Hippocampal formation (tissue), 2 donors: ENCODE data around the gene RAB3GAP1.
"Not testable (repeated sequence)": the region's sequence is repeated elsewhere in the genome, so short reads cannot be mapped to it uniquely, and the experiment has no call there.

Experiments
- DNase-seq, 2 donors: peaks; one replicate each; lab custom pipeline; 2025; lab: John Stamatoyannopoulos, UW

RAB3GAP1 gene

DNA sequence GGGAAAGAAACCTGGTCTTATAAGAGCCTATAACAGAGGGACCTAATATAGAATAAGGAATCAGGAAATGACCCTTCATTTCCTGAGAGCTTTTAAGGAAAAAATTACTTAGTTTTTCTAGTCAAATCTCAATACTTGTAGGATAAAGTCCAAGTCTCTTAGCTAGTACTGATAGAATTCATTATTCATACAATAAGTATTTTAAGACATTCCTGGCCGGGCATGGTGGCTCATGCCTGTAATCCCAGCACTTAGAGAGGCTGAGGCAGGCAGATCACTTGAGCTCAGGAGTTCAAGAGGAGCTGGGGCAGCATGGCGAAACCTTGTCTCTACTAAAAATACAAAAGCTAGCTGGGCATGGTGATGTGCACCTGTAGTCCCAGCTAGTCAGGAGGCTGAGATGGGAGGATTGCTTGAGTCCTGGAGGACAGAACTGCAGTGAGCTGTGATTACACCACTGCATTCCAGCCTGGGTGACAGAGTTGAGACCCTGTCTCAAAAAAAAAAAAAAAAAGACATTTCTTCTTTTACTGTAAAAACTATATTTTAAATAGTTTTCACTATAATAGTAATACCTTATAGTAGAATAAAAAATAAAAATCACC, 3.2 kb downstream of the RAB3GAP1 start:
- DNase-seq: no peak

DNA sequence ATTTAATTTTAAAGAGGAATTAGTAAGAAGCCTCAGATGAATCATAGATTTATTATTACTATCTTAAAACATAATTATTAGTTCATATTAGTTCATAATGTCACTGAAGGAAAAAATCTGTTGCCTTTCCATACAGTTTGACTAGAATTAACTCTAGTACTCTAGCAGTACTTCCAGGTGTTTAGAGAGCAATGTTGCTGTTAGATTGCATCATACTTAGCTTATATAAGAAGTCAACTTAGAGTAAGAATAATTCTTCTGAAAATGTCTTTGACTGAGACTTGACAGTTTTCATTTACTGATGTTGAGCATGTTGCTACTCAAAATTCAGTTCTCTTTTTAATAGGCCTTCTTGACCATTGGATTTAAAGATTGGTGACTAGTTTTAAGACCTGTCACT, 4.7 kb downstream of the RAB3GAP1 start:
- no peak for DNase-seq

DNA sequence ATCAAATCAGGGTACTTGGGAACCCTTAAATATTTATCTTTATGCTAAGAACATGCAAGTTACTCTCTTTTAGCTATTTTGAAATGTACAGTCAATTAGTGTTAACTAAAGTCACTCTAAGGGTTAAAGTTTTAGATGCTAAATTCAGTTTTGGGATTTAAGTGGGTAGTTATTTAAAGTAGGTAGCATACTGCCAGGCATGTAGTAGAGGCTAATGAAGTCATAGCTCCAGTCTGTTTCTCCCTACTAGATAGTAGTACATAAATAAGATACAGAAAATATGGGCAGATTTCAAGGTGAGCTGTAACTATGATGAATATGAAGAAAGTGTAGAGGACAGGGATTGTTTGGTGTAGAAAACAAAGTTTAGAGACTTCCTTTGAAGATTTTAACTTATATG, 7.5 kb downstream of the RAB3GAP1 start:
- DNase-seq: no peak

DNA sequence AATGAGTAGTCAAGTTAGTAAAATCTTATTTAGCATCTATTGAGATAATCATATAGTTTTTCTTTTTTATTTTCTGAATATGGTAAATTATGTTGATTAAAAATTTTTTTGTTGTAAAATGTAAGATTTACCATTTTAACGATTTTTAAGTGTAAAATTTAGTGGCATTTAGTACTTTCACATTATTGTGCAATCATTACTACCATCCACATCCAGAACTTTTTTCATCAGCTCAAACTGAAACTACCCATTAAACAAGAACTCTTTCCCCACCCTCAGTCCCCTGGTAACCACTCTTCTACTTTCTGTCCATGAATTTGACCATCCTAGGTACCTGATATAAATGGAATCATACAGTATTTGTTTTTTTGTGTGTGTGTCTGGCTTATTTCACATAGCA, 11.1 kb downstream of the RAB3GAP1 start:
- DNase-seq: no peak

DNA sequence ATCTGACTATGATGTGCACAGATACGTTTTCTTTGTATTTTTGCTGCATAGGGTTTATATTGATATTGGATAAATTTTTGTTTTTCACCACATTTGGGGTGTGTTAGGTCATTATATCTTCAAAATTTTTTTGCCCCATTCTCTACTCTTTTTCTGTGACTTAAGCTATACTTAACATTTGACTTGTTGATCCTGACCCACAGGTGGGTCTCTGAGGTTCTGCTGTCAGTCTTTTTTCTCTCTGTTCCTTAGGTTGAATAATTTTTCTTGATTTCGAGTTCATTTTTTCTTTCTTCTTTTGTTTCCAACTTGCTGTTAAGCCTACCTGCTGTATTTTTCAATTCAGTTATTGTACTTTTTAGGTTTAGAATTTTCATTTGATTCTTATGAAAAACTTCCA, 12.1 kb downstream of the RAB3GAP1 start:
- DNase-seq: no peak

DNA sequence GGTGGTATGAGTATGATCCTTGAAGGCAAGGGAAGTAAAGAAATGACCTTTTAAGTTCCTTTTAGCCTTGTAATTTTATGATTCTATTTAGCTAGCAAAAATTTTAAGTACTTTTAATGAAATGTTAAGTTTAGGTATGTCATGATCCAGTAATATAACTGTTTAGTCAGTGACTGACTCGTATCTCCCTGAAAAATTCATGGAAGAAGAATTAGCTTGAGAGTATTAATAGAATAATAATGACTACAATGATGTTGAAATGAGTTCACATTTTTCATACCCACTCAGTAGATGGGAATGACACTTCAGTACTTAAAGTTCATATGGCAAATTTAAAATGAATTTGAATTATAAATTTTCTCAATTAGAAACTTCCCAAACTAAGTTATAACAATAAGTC, 14.6 kb downstream of the RAB3GAP1 start:
- no peak for DNase-seq

DNA sequence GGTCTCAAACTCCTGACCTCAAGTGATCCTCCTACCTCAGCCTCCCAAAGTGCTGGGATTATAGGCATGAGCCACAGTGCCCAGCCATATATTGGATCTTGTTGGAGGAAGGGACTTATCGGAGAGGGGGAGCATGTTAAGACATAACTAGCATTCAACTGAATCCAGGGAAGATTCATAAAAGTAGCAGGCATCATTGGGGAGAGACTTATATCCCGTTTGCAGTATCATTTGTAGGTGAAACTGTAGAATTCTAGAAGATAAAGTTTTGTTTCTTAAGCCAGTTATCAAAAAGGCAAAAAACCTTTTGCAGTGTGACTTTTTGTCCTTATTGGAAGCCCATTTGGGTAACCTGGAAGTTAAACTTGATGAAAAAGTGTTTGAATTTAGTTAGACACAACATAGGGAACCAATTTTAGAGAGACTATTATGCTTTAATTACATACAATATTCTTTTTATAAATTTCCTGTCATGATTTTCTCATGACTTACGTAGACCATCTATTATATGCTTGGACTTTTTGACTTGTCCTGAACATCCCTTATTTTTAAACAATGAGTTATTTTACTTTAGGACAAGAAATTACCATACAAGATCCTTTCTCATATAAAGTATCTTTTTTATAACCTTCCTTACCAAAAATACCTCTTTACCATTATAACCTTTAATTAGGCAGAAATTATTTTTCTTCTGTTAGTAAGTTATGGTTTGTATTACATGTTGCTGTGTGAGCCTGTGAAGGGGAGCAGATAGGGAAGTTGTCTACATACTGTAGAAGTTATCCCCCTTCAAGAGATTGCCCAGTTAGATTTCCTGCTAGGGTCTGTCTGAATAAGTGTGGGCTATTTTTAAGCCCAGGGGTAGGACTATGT, 20.3 kb downstream of the RAB3GAP1 start:
- no peak for DNase-seq

DNA sequence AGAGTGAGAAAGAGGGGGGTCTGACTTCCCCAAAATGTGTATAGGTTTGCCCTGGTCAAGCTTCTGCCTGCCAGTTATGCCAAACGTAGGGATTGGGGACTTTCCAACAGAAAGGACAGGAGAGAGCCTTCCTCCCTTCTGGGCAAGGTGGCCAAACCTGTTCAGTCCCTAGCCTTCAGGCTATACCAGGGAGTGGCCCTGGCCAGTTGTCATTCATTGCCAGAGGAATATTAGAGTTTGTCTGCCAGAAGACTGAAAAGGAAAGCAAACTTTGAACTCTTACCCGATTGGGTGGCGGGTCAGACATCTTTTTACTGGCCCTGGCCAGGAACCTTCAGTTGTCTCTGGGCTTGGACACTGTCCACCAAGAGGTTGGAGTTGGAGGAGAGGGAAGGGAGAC, 22.1 kb downstream of the RAB3GAP1 start:
- DNase-seq: no peak

DNA sequence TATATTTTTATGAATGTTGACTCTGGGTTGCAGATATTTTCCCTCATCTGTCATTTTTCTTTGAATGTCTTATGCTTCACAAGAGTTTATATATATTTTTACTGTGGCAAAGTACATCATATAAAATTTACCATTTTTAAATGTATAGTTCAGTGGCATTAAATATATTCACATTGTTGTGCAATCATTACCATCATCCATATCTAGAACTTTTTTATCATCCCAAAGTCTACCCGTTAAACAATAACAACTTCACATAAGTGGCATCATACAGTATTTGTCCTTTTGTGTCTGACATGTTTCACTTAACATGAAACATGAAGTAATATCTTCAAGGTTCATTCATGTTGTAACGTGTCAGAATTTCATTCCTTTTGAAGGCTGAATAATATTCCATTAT, 24.5 kb downstream of the RAB3GAP1 start:
- DNase-seq: no peak

DNA sequence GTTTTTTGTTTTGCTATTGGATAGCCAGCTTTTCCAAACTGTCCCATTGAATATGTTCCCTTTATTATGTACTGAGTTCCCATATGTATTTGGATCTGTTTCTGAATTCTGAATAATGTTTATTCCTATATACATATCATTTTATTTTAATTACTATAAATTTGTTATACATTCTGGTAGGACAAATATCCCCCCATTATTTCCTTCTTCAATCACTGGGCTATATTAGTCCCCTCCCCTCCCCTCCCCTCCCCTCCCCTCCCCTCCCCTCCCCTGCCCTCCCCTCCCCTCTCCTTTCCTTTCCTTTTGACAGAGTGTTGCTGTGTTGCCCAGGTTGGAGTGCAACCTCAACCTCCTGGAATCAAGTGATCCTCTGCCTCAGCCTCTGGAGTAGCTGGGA, 26.3 kb downstream of the RAB3GAP1 start:
- no peak for DNase-seq

DNA sequence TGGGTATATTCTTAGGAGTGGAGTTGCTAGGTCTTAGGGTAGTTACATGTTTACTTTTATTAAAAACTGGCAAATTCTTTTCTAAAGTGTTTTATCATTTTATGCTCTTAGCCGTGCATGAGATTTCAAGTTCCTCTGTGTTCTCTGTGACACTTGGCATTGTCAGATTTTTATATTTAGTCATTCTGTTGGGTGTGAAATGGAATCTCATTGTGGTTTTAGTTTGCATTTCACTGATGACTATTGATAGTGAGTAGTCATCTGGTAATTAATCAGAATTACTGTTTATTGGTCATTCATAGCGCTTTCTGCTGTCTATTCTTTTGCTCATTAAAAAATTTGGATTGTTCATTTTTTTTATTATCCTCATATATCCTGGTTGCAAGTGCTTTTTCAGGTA, 34.1 kb downstream of the RAB3GAP1 start:
- DNase-seq: no peak

DNA sequence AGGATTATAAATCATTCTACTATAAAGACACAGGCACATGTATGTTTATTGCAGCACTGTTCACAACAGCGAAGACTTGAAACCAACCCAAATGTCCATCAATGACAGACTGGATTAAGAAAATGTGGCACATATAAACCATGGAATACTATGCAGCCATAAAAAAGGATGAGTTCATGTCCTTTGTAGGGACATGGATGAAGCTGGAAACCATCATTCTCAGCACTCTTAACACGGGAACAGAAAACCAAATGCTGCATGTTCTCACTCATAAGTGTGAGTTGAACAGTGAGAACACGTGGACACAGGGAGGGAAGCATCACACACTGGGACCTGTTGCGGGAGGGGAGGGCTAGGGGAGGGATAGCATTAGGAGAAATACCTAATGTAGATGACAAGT, 37.5 kb downstream of the RAB3GAP1 start:
- not testable (repeated sequence) for DNase-seq

DNA sequence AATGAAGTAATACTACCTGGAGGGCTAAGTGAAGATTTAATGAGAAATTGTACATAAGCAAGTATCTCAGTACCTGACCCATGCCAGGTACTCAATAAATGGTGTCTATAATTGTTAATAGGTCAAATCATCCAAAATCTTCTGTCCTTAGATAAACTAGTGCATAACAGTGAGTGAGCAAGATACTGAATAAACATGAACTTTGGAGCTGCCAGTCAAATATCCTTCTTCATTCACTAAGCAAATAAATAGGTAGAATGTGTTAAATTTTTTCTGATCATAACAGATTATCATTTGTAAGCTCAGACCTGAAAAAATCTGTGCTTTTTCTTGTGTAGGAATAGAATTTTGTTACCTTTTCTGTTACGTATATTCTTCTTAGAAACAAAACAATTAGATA, 39.6 kb downstream of the RAB3GAP1 start:
- no peak for DNase-seq

DNA sequence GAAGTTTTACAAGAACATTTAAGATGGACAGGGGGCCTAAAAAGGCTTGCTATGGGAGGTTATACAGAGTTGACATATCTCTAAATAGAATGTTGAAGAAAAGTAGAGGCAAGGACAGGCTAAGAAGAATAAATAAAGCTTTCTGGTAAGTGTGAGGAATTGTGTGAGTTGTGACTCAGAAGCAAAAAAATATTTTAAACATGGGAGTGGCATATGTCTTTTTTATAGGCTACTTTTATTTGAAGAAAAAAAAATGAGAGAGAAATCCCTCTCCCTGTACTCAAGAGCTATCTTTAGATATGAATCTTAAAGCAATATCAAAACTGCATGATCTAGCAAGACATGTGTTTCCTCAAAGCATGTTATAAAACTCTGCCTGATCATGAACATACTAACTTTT, 41.1 kb downstream of the RAB3GAP1 start:
- DNase-seq: no peak

DNA sequence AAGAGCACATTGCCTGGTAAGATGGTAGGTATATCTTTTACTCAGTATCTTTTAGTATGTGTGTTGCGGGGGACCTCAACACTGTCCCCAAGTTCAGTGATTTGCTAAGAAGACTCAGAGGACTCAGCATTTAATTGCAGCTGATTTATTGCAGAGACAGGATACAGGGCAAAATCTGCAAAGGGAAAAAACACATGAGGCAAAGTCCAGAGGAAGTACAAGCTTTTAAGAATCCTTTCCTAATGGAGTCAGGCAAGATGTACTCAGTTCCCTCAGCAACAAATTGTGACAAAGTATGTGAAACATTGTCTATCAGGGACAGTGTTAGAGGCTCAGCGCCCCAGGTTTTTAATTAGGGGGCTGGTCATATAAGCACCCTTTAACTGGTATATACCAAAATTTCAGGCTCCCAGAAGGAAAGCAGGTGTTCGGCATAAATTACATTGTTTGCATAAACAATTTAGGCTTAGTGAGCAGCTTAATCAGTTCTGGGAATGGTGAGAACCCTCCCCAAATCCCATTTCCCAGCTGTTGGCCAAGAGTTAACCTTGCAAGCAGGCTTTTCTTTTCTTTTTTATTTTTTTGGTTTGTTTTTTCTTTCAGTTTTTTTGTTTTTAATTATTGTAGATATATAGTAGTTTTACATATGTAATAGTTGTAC, 41.7 kb downstream of the RAB3GAP1 start:
- DNase-seq: no peak

DNA sequence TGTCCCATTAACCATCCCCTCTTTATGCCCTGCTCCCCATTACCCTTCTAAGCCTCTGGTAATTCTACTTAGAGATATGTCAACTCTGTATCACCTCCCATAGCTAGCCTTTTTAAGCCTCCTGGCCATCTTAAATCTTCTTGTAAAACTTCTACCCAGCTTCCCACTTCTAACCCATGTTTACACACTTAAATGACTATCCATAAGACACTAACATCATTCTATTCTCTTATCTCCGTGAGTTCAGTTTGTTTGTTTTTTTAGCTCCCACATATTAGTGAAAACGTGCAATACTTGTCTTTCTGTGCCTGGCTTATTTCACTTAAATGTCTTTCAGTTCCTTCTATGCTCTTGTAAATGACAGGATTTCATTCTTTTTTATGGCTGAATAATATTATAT, 42.4 kb downstream of the RAB3GAP1 start:
- DNase-seq: no peak

DNA sequence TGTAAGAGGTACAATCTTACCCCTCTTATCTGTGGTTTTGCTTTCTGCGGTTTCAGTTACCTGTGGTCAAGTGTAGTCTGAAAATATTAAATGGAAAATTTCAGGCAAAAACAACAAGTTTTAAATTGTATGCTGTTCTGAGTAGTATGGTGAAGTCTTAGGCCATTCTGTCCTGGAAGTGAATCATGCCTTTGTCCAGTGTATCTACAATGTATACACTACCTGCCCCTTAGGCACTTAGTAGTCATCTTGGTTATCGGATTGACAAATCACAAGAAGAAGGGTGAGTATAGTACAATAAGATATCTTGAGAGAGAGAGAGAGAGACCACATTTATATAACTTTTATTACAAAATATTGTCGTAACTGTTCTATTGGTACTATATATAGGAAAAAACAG, 43.5 kb downstream of the RAB3GAP1 start:
- no peak for DNase-seq

DNA sequence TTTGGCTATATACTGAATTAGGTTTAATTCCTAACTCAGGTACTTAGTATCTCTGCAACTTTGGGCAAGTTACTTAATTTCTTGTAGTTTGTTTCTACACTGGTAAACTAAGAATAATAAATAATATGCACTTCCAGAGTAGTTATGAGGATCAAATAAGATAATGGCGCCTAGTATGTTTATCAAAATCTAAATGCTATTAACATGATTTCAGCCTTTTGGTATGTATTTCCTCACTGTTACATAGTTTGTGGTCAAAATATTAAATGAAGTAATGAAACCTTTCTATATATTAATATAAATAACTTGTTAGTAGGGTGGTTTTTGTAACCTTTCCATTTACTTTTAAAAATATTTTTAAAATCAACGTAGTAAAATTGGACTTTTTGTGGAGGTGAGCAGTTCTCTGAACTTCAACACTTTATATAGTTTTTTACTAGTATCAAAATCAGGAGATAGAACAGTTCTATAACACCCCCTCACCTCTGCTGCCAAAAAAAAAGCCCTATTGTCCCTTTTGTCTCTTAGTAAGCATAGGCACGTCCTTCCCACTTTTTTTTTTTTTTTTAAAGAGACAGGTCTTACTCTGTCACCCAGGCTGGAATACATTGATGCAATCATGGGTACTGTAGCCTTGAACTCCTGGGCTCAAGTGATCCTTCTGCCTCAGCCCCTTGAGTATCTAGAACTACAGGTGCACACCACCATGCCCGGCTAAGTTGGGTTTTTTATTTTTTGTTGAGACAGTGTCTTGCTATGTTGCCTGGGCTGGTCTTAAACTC, 44.8 kb downstream of the RAB3GAP1 start:
- DNase-seq: no peak

DNA sequence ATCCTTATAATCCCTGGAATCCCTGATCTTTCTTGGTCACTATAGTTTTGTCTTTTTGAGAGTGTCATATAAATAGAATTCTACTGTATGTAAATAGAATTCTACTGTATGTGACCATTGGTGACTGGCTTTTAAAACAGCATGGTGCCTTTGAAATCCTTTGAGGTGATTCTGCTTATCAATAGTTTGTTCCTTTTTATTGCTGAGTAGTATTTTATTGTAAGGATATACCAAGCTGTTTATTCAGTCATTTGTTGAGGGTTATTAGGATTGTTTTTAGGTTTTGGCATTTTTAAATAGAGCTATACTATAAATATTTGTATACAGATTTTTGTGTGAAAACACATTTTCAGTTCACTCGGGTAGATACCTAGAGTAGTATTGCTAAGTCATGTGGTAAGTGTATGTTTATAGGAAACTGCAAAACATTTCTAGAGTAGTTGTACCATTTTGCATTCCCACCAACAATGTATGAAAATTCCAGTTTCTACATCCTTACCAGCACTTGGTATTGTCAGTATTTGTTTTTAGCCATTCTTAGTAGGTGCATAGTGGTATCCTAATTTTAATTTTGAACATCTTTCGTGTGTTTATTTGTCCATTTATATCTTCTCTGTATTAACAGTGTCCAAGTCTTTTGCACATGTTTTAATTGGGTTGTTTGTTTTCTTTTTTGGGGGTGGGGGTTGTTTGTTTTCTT, 45.6 kb downstream of the RAB3GAP1 start:
- DNase-seq: no peak

DNA sequence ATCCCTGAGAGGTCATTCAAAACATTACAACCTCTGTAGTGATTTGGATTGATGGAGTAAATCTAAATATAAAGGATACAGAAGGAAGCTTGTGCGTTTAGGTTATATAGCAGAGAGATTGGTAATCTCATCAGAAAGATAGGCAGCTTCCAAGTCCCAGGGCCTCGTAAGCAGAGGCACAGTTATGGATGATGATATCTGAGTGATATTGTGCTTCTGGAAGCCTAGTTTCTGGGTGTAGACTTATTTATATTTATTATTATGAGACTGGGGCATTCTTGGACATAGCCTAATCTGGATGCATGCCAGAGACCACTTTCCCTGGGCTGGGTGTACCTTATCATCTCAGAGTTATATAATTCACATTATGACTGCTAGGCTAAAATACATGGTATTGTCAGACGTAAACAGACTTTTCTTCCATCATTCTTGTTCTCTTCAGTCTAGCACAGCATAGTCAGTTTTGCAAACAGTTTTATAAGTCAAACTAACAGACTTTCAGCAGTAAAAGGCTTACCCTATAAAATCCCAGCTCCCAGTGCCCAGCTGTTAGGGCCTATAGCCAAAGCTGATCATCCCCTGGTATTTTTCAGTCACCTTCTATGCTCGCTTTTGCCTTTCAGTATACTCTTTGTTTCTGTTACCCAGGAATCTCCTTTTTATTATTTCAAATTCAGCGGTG, 47.9 kb downstream of the RAB3GAP1 start:
- no peak for DNase-seq

DNA sequence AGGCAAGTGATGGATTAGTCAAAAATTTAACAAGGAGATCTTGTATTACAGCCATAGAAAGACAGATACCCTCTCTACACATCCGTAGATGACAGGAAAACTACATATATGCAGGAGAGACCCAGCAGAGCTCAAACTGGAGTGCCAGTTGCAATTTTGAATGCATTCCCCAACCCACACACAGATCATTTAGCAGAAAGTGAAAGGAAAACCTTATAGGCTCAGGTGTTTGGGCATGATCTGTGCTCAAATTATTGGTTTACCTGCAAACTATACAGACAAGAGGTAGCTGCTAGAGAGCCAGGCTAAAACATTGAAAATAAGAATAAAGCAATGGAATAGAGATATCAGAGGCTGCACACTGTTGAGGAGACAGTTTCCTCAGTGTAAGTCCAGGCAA, 51.8 kb downstream of the RAB3GAP1 start:
- DNase-seq: no peak
